DMS79 treated with DMSO at 0.1 percent for 48 hours (cell line): ENCODE results near the gene ZNF568.

Experiments
- DNase-seq: peaks from one replicate; lab custom pipeline; 2025; lab: John Stamatoyannopoulos, UW

The ZNF568 gene

GRCh38 chr19:36999313-36999712 lies 83.2 kb downstream of the ZNF568 start:
- no peak for DNase-seq

GRCh38 chr19:37007587-37008220 lies 91.6 kb downstream of the ZNF568 start:
- no peak for DNase-seq

GRCh38 chr19:37009871-37010270 lies 93.7 kb downstream of the ZNF568 start:
- DNase-seq: no peak

- no peak for DNase-seq
These were observed 96.1 kb downstream of the ZNF568 start for GRCh38 chr19:37012093-37012745.

DNA sequence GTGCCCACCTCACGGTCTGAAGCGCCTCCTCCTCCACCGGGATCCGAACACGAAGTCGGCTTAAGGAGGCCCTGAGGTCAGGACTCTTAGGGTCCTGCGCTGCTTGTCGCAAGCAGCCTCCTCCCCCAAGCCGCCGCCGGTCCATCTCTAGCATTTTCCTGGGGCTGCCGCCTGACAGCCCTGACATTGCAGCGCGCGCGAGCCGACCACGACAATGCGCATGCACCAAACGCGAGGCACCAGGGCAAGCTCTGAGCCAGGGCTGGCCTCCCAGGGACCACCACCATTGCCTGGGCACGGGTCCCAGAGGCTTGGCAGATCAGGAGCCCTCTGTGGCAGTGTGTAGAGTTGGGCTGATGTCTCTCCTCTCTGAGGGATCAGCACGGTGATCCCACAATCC lies 98.3 kb downstream of the ZNF568 start:
- DNase-seq: no peak

DNA sequence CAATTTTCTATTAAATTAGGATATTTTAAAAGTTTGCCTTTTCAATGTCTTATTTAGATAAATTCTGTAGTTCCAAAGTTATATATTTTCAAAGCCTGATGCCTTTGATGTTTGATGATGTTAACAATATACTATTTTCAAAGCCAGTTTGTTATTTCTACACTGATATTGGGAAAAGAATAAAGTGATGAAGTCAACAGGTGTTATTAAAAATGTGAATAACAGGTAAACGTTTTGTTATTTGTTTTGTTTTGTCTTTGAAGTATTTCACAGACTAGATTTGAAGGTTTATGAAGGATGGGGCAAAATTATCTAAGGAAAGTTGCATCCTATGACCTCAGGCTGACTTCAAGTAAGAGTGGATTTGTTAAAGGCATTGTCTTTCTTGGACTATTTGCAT lies 129.0 kb downstream of the ZNF568 start:
- DNase-seq: no peak
